T-cell (primary cell): ENCODE measurements around the gene TRIP12. TPM values are rescaled to one million over a fixed set of nuclear protein-coding genes. Genes with fewer than 3 reads are reported as not detected.

Source experiments
- ATAC-seq, 4 experiments: fragments of 200-7000 bp in 3 of 4; fragments of 150-1000 bp in 1 of 4; cut with Tn5 transposase; replicated peaks in 1 of 4; 1 replicate in 3 of 4; 2 replicates in 1 of 4; pipeline ENCODE4 v1.10.0; 2021; ENCODE audit warnings: moderate library complexity in 3 of 4, mild to moderate bottlenecking in 2 of 4, moderate number of reproducible peaks in 1 of 4
- CTCF ChIA-PET, 2 donors: fragments of 300-600 bp; sonication (Branson Sonifier 250); formaldehyde crosslinking; loops; one replicate each; lab custom pipeline; 2022; ENCODE audit warnings: antibody characterized with exemption in 2 of 2; lab: Charles Lee
- POLR2A ChIA-PET, 2 donors: fragments of 300-600 bp; sonication (Branson Sonifier 250); formaldehyde crosslinking; loops; one replicate each; lab custom pipeline; 2022; ENCODE audit warnings: antibody characterized with exemption in 2 of 2; lab: Charles Lee
- DNase-seq, 35 experiments: peaks; one replicate each; pipeline versions ENCODE4 v3.0.0 to v3.0.0-alpha.2; 2013 to 2023
- H3K27ac ChIP-seq: one replicate; pipeline ENCODE4 v1.5.1; 2013; ENCODE audit warnings: low read length
- H3K27me3 ChIP-seq, 2 experiments: replicated peaks in 1 of 2; 1 replicate in 1 of 2; 2 replicates in 1 of 2; pipeline versions ENCODE4 v1.6.1 to v1.7.0; 2013; ENCODE audit warnings: low read length in 1 of 2, mixed read lengths in 1 of 2; ENCODE audit not compliant: control insufficient read depth in 2 of 2, insufficient read depth in 2 of 2; ENCODE audit errors: extremely low read depth in 1 of 2
- H3K36me3 ChIP-seq, 2 donors: 1 replicate in 1 of 2; 2 replicates in 1 of 2; pipeline versions ENCODE4 v1.6.1 to v1.7.0; 2013; ENCODE audit warnings: low read length in 1 of 2; ENCODE audit not compliant: control insufficient read depth in 2 of 2, insufficient read depth in 1 of 2; ENCODE audit errors: extremely low read depth in 1 of 2
- H3K4me1 ChIP-seq, 2 experiments: 1 replicate in 1 of 2; 2 replicates in 1 of 2; pipeline versions ENCODE4 v1.6.1 to v1.7.0; 2013; ENCODE audit warnings: low read length in 2 of 2, mixed read lengths in 1 of 2; ENCODE audit not compliant: insufficient read depth in 2 of 2, control insufficient read depth in 1 of 2; ENCODE audit errors: extremely low read depth in 1 of 2
- H3K4me3 ChIP-seq, 2 donors: 1 replicate in 1 of 2; 2 replicates in 1 of 2; pipeline versions ENCODE4 v1.5.1 to v1.7.0; 2013; ENCODE audit warnings: mild to moderate bottlenecking in 2 of 2, low read length in 1 of 2, moderate library complexity in 1 of 2; ENCODE audit not compliant: control insufficient read depth in 1 of 2; ENCODE audit errors: extremely low read depth in 1 of 2
- H3K9me3 ChIP-seq: 2 replicates; pipeline ENCODE4 v1.7.0; 2013
- H3K27ac Mint-ChIP-seq, 2 donors: one replicate each; pipeline ENCODE4 v1.8.0; 2020 to 2021; ENCODE audit warnings: mild to moderate bottlenecking in 2 of 2, mixed read lengths in 2 of 2
- H3K27me3 Mint-ChIP-seq, 2 donors: one replicate each; pipeline ENCODE4 v1.8.0; 2021 to 2022; ENCODE audit warnings: mixed read lengths in 2 of 2
- H3K36me3 Mint-ChIP-seq: one replicate; pipeline ENCODE4 v1.8.0; 2021; ENCODE audit warnings: mixed read lengths
- H3K4me1 Mint-ChIP-seq, 3 donors: one replicate each; pipeline ENCODE4 v1.8.0; 2020 to 2022; ENCODE audit warnings: mixed read lengths in 3 of 3, mild to moderate bottlenecking in 1 of 3
- H3K4me3 Mint-ChIP-seq, 3 donors: one replicate each; pipeline ENCODE4 v1.8.0; 2020 to 2022; ENCODE audit warnings: mild to moderate bottlenecking in 3 of 3, mixed read lengths in 3 of 3, moderate library complexity in 3 of 3
- H3K9me3 Mint-ChIP-seq, 3 donors: one replicate each; pipeline ENCODE4 v1.8.0; 2020 to 2022; ENCODE audit warnings: mixed read lengths in 3 of 3
- WGBS: methylation state at CpG from one replicate; pipeline ENCODE4 v1.1.5; 2013; ENCODE audit warnings: missing lambda C conversion rate; ENCODE audit not compliant: insufficient coverage; 5-methylcytosine and 5-hydroxymethylcytosine counted together
- total RNA-seq, 35 experiments: library from RNA in 6 of 35; stranded (reverse) in 6 of 35; fragments of 120-200 nt in 1 of 35; gene quantifications; one replicate each; pipeline versions ENCODE4 v1.2.1 to v1.2.4 and lab custom pipeline; 2013 to 2026

Gene TRIP12
- total RNA-seq, 5 donors from 2014 or later (not counting 1 experiment from before 2014, with no cell fraction given): 185 to 219 (median 192) TPM

DNA sequence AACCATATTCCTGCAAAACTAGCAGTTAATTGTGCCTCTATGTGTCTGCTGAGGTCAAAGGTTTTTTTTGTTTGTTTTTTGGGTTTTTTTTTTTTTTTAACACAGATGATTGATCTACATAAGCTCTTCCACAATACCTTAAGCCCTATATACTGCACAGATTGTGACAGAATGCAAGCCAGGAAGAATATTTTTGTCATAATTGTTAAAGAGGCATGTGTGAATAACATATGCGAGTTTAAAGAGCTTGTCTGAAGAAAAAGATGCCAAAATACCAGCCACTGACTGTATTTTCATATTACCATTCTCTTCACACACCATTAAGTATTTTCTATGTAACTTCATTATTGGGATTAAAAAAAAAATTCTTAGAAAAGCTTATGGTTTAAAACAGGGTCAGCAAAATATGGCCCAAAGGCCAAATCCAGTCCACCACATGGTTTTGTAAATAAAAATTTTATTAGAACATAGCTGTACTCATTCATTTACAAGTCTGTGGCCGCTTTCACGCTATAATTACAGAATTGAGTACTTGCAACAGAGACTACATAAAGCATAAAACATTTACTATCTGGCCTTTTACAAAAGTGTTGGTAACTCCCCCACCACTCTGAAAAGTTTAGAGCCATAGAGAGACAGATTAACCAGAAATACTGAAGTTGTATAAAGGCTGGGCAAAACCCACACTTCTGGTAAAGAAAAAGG, 89.9 kb downstream of the TRIP12 start:
- peak overlapping the region in 1 of 3 donors; percentile 23 for H3K4me3 Mint-ChIP-seq
- 80% methylated on average over 2 of the region's 3 CpGs for WGBS
- CTCF ChIA-PET: interaction anchor here (0.6 to 1.3 kb wide), 5 partner anchors 36 to 1185 kb away, joined by 3 to 7 read pairs (median 3); no protein-coding TSS in a partner anchor

DNA sequence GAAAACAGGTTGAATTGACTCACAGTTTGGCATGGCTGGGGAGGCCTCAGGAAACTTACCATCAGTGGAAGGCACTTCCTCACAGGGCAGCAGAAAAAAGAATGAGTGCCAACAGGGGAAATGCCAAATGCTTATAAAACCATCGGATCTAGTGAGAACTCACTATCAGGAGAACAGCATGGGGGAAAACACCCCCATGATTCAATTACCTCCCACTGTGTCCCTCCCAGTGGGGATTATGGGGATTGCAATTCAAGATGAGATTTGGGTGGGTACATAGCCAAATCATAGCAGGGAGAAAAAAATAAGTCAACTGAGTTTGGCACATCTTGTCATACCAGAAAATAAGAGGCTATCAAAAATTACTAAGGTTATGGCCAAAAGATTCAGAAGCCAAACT, 96.3 kb downstream of the TRIP12 start:
- H3K36me3 ChIP-seq: peaks cover 3 to 36% of the 10 kb centered on the region in 2 donors
- no CpG with 5 or more reads among the region's 1 CpG for WGBS

More for the DNA sequence above, 89.9 kb downstream of the TRIP12 start:
- Histone ChIP-seq H3K9me3 (no peaks in the 10 kb centered on the region), H3K36me3 (peaks cover 0 to 24% of the 10 kb centered on the region in 2 donors), H3K4me1 (peaks cover 14 to 32% of the 10 kb centered on the region in 2 experiments), H3K4me3 (no peak overlapping the region), H3K27me3 (no peaks in the 10 kb centered on the region), H3K27ac (no peak overlapping the region)
- no peaks in the 10 kb centered on the region for H3K27me3 Mint-ChIP-seq
- DNase-seq: no peak
- H3K36me3 Mint-ChIP-seq: peaks cover 45% of the 10 kb centered on the region
- peak overlapping the region; percentile 78 to 80 for H3K27ac Mint-ChIP-seq
- peaks cover 54 to 58% (median 57%) of the 10 kb centered on the region in 3 donors for H3K4me1 Mint-ChIP-seq
- H3K9me3 Mint-ChIP-seq: no peaks in the 10 kb centered on the region
- POLR2A ChIA-PET: interaction anchor here (0.6 to 0.7 kb wide), 3 partner anchors 10 to 44 kb away, joined by 3 to 5 read pairs (median 3); no protein-coding TSS in a partner anchor
- ATAC-seq: no peak

GRCh38 chr2:229821316-229821715, 100.5 kb downstream of the TRIP12 start:
- DNase-seq: no peak
- peaks cover 25 to 38% (median 33%) of the 10 kb centered on the region in 3 donors for H3K4me1 Mint-ChIP-seq
- H3K27me3 ChIP-seq: no peaks in the 10 kb centered on the region
- ChIA-PET CTCF (no interaction called here), POLR2A (no interaction called here)
- no peaks in the 10 kb centered on the region for H3K27me3 Mint-ChIP-seq
- ATAC-seq: no peak
- H3K9me3 ChIP-seq: peaks cover 5% of the 10 kb centered on the region
- H3K27ac ChIP-seq: no peak overlapping the region
- H3K27ac Mint-ChIP-seq: peak overlapping the region; percentile 85 to 87
- H3K36me3 Mint-ChIP-seq: peaks cover 59% of the 10 kb centered on the region
- H3K4me1 ChIP-seq: no peaks in the 10 kb centered on the region
- peaks cover 0 to 8% (median 5%) of the 10 kb centered on the region in 3 donors for H3K9me3 Mint-ChIP-seq
- peaks cover 3 to 23% of the 10 kb centered on the region in 2 donors for H3K36me3 ChIP-seq
- no peak overlapping the region for H3K4me3 Mint-ChIP-seq
- whole genome bisulfite sequencing: no CpG with 5 or more reads among the region's 3 CpGs
- no peak overlapping the region for H3K4me3 ChIP-seq

More for the DNA sequence above, 96.3 kb downstream of the TRIP12 start:
- no peaks in the 10 kb centered on the region for H3K27me3 ChIP-seq
- peaks cover 19 to 26% (median 26%) of the 10 kb centered on the region in 3 donors for H3K4me1 Mint-ChIP-seq
- H3K27ac Mint-ChIP-seq: peak overlapping the region; percentile 5 to 32
- H3K4me1 ChIP-seq: no peaks in the 10 kb centered on the region
- DNase-seq (no peak), ATAC-seq (no peak)
- no peaks in the 10 kb centered on the region for H3K27me3 Mint-ChIP-seq
- ChIA-PET POLR2A (no interaction called here), CTCF (no interaction called here)
- no peak overlapping the region for H3K27ac ChIP-seq
- H3K9me3 ChIP-seq: peaks cover 5% of the 10 kb centered on the region
- H3K4me3 Mint-ChIP-seq: peak overlapping the region in 1 of 3 donors; percentile 5
- H3K9me3 Mint-ChIP-seq: peaks cover 0 to 8% (median 5%) of the 10 kb centered on the region in 3 donors
- H3K36me3 Mint-ChIP-seq: peaks cover 70% of the 10 kb centered on the region
- no peak overlapping the region for H3K4me3 ChIP-seq

- Mint-ChIP-seq H3K4me1 (peaks cover 25 to 33% (median 28%) of the 10 kb centered on the region in 3 donors), H3K27me3 (no peaks in the 10 kb centered on the region), H3K36me3 (peaks cover 35% of the 10 kb centered on the region), H3K4me3 (no peak overlapping the region), H3K9me3 (no peaks in the 10 kb centered on the region), H3K27ac (peak overlapping the region; percentile 36 to 55)
- no peaks in the 10 kb centered on the region for H3K27me3 ChIP-seq
- CTCF ChIA-PET: interaction anchor here (0.6 kb wide), 2 partner anchors 15 to 47 kb away, joined by 3 to 8 read pairs; no protein-coding TSS in a partner anchor
- no peak for DNase-seq
- ATAC-seq: no peak
- no peak overlapping the region for H3K4me3 ChIP-seq
- no peak overlapping the region for H3K27ac ChIP-seq
- H3K36me3 ChIP-seq: peaks cover 3 to 30% of the 10 kb centered on the region in 2 donors
- no peaks in the 10 kb centered on the region for H3K4me1 ChIP-seq
- WGBS: no CpG with 5 or more reads among the region's 3 CpGs
- H3K9me3 ChIP-seq: no peaks in the 10 kb centered on the region
- POLR2A ChIA-PET: interaction anchor here in 1 of 2 donors (0.6 kb wide), 1 partner anchor 59 kb away, joined by 6 read pairs; no protein-coding TSS in a partner anchor
These were observed 103.6 kb downstream of the TRIP12 start for GRCh38 chr2:229818230-229818629.

- ATAC-seq (no peak), DNase-seq (no peak)
- ChIA-PET CTCF (interaction anchor here (0.7 to 1.6 kb wide), 3 partner anchors 13 to 94 kb away, joined by 3 to 4 read pairs (median 3); no protein-coding TSS in a partner anchor), POLR2A (no interaction called here)
- Histone ChIP-seq H3K4me1 (no peaks in the 10 kb centered on the region), H3K4me3 (no peak overlapping the region), H3K27me3 (no peaks in the 10 kb centered on the region), H3K9me3 (no peaks in the 10 kb centered on the region), H3K27ac (no peak overlapping the region), H3K36me3 (peaks cover 0 to 44% of the 10 kb centered on the region in 2 donors)
- Mint-ChIP-seq H3K36me3 (peaks cover 26% of the 10 kb centered on the region), H3K27me3 (no peaks in the 10 kb centered on the region), H3K27ac (no peak overlapping the region), H3K9me3 (no peaks in the 10 kb centered on the region), H3K4me1 (peaks cover 8 to 14% (median 10%) of the 10 kb centered on the region in 3 donors), H3K4me3 (no peak overlapping the region)
- WGBS: no CpG with 5 or more reads among the region's 1 CpG
These were observed 106.0 kb downstream of the TRIP12 start for GRCh38 chr2:229815858-229816257.

DNA sequence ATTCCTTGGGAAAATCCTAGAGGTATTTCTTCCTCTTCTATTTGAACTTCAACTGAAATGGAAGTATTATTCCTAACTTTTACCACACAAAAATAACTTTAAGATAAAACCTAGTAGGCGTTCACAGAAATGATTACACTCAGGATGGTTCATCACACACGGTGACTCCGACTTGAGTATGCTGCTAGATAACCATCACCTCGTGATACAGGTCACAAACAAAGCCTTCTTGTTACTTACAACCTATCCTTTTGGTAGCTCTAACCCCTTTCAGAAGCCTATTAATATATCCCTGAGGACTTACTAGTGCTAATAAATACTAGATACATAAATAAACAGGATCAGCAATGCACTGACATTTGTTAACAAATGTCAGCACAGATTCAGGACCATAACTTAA, 106.5 kb downstream of the TRIP12 start:
- H3K4me3 ChIP-seq: no peak overlapping the region
- H3K27me3 ChIP-seq: no peaks in the 10 kb centered on the region
- Mint-ChIP-seq H3K4me3 (no peak overlapping the region), H3K27me3 (no peaks in the 10 kb centered on the region), H3K36me3 (peaks cover 29% of the 10 kb centered on the region), H3K9me3 (no peaks in the 10 kb centered on the region), H3K4me1 (peaks cover 8 to 14% (median 10%) of the 10 kb centered on the region in 3 donors), H3K27ac (peak overlapping the region in 1 of 2 donors; percentile 72)
- H3K9me3 ChIP-seq: no peaks in the 10 kb centered on the region
- DNase-seq: no peak
- no CpG with 5 or more reads among the region's 4 CpGs for WGBS
- H3K36me3 ChIP-seq: peaks cover 0 to 49% of the 10 kb centered on the region in 2 donors
- ATAC-seq: no peak
- no peak overlapping the region for H3K27ac ChIP-seq
- no peaks in the 10 kb centered on the region for H3K4me1 ChIP-seq
- ChIA-PET POLR2A (no interaction called here), CTCF (interaction anchor here (0.6 to 1.6 kb wide), 4 partner anchors 12 to 95 kb away, joined by 3 to 4 read pairs (median 3); no protein-coding TSS in a partner anchor)
